HG03571 (cell line): ENCODE results near the gene CDC14A.
A peak's percentile ranks its signal among the peaks of the same experiment; 100 is the strongest.
"Not testable (repeated sequence)": the region's sequence is repeated elsewhere in the genome, so short reads cannot be mapped to it uniquely, and the experiment has no call there.

Source experiments
- ATAC-seq: cut with Tn5 transposase; IDR thresholded peaks from one replicate; pipeline ENCODE4 v1.9.1; 2021; ENCODE audit not compliant: unreplicated experiment

Gene CDC14A

DNA sequence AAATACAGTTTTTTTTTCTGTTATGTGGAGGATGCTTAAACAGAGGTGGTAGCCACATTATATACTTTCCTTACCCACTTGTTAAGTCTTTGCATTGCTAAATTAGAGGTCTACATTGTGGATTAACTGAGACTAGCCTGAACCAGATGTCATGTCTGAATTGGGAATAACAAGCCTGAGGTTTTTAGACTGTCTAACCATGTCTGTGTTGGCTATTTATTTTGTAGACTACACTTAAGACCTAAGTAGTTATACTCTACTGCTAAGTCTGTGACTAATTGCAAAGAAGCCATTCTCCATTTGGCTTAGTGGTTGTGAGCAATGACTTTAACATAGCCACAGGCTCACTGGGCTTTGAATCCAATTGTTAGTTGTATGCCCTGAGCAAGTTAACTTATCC lies 45.4 kb downstream of the CDC14A start:
- ATAC-seq: no peak

DNA sequence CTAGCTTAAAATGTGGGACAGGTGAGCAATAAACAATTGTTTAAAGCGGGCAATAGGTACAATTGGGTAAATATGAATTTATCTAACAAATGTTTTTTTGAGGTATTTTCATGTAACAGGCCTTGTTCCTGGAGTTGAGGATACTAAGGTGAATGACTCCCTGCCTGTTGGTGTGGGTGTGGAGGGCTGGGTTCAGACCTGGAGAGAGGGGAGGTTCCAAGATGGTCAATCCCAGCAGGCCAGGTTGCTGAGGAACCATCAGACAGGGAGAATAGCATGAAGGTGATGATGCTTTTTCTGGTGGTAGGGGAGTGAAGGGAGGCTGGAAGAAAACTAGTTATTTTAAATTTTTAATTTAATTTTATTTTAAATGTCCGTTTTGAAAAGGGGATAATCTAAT lies 46.3 kb downstream of the CDC14A start:
- ATAC-seq: no peak

DNA sequence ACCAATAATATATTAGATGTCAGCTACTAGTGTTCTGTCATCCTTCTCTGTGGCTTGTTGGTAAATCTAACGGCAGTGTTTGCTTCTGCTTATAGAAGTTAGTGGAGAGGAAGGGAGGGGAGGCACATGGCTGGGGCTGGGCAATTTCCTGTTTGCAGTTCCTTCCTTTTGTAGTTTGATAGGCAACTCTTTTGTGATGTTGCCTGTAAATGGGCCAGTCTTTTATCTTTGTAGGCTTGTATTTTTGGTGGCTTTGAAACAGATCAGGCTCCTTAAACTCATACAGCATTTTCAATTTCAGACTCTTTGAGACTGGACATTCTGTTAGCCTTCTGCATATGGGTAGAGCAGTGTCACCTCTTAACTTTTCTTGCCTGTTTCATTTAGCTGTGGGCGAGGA lies 48.1 kb downstream of the CDC14A start:
- no peak for ATAC-seq

DNA sequence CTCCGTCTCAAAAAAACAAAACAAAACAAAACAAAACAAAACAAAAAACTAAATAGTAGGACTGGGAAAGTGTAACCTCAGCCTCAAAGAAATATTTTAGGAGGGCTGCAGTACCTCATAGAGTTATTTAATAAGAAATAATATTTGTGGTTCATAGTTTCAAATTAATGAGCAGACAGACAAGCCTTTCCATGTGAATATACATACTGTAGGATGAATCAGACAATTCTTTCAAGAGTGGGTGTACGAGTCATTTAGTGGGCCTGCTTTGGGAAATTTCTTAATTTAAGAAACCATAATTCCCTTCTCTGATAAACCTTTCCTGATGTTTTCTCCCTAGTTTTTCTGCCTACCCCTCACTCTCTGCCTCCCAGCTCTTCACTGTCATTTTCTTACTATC lies 52.5 kb downstream of the CDC14A start:
- no peak for ATAC-seq

DNA sequence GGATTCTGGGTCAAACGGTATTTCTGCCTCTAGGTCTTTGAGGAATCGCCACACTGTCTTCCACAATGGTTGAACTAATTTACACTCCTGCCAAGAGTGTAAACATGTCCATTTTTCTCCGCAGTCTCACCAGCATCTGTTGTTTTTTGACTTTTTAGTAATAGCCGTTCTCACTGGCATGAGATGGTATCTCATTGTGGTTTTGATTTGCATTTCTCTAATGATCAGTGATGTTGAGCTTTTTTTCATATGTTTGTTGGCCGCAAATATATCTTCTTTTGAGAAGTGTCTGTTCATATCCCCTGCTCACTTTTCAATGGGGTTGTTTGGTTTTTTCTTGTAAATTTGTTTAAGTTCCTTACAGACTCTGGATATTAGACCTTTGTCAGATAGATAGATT lies 53.6 kb downstream of the CDC14A start:
- ATAC-seq: not testable (repeated sequence)

DNA sequence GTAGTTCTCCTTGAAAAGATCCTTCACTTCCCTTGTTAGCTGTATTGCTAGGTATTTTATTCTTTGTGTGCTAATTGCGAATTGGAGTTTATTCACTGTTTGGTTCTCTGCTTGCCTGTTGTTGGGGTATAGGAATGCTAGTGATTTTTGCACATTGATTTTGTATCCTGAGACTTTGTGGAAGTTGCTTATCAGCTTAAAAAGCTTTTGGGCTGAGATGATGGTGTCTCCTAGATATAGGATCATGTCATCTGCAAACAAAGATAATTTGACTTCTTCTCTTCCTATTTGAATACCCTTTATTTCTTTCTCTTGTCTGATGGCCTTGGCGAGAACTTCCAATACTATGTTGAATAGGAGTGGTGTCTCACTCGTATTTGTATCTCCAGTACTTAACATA lies 55.1 kb downstream of the CDC14A start:
- not testable (repeated sequence) for ATAC-seq

DNA sequence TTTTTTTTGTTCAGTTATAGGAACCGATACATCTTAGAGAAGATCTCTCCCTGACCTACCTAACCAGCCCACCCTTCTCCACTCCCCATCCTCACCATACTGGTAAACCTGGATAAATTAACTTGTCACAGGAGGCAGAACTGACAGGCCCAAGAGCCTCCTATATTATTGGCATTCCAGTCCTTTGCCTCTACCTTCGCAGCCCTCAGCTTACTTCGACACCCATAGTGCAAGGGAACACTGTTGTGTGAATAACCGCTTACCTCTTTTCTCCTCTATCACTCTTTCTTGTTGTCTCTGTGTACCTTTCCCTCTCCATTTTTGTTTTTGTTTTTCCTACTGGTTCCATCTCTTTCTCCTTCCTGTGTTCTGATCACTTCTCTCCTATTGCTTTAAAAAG lies 58.7 kb downstream of the CDC14A start:
- ATAC-seq: no peak

DNA sequence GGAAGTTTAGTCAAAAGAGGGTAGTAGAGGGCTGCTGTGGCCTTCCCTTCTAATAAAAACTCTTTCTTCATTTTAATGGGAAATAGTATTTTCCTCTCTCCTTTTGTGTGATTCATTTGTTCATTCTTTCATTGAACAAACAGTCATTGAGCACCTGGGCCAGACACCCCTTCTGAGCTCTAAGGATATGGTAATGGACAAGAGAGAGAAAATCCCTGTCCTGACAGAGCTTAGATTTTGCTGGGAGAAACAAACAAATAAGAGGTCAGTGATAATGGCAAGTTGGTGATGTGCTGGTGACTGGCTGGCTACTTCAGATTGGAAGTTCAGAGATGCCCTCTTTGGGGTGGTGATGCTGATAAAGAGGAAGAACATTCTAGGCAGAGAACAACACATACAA lies 59.3 kb downstream of the CDC14A start:
- no peak for ATAC-seq

DNA sequence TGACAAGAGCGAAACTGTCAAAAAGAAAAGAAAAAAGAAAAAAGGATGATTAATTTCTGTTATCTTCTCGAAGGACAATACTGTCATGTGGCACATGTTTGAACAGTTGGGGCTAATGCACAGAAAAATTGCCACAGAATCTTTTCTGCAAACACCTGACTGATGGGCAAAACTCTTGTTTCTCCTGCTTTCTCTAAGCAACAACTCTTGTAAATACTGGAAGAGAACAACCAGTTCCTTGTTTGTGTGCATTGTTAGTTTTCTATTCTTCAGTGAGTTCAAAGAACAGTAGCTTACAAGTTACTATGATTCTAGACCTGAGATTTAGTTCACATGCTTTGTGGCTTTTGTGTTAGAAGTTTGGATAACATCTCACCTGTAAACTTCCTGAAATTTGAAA lies 60.7 kb downstream of the CDC14A start:
- no peak for ATAC-seq

DNA sequence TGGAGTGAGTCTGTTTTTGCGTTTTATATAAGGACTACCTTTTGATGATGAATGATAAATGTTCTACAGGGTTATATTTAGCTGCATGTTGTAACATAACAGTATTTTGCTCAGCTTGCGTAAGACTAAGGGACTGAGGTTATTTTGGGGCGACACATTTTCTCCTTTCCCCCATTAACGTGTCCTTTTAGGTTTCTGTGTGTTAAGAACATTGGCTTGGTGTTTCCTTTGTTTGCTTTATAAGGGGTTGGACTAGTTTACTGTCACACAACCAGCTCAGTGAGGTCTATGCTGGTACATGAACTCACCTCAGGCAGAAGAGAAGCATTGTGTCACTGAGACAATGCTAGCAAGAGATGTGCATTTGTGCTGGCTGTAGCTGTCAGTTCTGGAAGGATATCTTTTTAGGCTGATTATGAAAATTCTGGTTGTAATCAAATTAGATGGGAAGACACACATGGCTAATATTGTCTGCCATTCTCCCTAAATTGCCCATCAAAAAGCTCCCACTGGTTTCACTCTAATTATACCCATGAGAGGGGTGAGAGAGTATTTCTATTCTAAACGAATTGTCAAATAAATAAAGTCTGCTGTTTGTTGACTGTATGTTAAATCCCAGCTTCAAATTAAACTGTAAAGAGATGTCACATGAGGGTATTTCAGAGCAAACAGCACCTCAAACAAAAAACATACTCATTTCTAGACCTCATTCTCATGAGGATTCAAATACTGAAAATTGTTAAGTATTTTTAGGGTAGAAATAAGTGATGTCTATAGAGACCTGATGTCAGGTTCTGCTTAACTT lies 62.6 kb downstream of the CDC14A start:
- ATAC-seq: no peak

DNA sequence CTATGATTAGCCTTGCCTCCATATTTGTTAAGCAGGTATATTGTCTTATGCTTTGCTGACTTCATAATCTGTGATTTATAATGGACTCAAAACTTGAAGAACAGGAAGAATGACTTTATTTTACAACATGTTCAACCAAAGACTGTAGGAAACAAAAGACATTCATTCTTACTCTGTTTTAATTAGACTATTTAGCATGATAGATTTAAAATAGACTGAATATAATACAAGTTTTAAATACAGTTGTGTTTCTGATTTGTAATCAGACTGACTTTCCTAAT lies 63.1 kb downstream of the CDC14A start:
- no peak for ATAC-seq

DNA sequence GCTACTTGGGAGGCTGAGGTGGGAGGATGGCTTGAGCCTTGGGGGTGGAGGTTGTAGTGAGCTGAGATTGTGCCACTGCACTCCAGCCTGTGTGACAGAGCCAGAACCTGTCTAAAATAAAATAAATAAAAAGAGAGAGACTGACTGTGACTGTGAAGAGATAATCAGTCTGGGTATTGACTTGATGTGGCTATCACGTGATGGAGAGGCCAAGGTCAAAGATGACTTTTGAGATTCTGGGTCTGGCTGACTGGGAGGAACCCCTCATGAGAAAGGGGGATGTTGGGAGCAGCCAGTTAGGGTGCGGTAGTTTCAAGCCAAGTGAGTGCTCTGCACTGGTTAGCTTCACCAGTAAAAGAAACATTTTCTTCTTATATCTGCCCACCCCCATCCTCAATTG lies 66.8 kb downstream of the CDC14A start:
- no peak for ATAC-seq

DNA sequence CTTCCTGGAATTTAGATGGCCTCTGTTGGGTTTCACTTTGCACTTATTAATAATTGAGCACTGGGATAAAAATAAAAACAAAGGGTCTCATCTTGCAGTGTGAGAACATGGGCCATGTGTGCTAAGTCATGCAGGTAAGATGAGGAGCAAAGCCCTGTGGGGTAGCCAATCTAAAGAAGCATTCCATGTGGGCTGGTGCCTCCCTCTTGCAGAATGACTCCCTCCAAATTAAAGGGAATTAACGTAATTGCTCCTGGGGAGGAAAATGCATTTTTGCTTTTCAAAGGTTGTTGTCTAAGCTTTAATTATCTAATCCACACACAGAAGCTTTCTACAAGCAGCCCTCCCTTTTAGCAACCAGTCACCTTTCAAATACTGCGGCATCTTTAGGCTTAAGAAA lies 69.8 kb downstream of the CDC14A start:
- no peak for ATAC-seq

DNA sequence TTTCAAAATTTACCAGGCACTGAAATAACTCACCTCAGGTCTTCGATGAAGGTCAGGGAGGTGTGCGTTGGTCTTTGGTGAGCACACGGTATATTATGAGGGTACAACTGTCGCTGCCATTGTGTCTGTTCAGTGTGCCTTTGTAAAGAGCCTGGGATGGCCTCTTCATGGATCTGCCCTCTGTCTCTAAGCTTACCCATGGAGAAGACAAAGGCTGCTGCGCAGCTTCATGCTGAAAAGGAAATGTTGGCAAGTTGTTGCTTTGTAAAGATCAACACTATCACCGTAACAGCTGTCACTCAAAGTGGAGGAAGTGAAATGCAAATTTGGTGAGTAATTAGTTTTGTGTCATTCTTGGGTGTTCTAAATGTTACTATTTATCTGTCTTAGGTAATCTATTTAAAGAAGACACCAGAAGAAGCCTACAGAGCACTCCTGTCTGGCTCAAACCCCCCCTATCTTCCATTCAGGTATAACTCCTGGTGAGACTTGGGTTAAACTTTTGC lies 71.6 kb downstream of the CDC14A start:
- peak; percentile 79 for ATAC-seq

DNA sequence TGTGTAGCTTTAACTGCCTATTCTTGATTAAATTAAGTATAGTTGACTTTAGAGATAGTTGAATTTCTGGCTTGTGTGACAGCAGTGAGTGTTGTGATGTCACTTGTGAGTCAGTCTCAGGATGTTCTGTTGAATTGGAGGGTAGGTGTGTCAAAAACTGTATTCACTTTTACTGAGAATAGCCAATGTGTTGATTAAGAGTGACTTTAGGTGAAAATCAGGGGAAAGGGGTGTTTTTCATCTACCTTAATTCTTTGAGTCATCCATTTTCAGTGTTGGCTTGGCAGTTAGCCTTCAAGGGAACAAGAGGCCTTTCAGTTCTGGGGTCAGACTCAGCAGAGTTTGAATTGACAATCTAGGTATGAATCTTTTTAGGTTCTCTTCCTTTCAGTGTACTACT lies 75.9 kb downstream of the CDC14A start:
- ATAC-seq: no peak

DNA sequence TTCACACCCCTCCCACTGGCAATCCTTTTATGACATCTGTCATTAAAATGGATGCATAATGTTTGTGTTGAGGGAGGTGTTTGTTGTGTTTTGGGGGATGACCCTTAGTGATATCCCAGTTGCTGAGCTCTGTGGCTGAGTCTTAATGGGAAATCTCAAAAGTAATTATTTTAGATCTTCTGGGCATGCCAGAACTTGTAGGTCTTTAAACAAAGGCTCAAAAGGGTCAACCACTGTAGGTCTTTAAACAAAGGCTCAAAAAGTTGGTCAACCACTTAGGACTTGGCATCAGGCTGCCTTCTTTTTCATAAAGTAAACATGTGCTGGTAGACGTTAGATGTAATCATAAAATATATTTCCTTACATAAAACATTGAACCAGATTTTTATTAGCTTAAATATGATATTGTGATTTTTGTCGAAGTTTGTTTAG lies 78.0 kb downstream of the CDC14A start:
- no peak for ATAC-seq

DNA sequence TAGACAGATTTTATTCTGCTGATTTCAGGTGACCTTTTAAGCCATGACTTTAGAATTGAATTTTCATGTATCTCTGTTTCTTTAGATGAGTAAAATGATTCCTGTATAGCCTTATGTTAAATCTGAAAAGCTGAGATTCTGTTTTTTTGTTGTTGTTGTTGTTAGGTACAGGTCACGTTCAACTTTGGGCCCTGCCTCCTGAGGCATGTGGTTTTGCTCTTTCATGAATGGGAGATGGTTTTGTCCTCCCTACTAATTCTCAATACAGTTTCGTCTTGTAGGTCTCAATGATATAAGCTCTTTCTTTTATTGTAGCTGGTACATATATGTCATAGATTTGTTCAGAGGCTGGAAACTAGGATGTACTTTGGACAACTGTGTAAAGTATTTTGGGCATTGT lies 79.6 kb downstream of the CDC14A start:
- no peak for ATAC-seq

DNA sequence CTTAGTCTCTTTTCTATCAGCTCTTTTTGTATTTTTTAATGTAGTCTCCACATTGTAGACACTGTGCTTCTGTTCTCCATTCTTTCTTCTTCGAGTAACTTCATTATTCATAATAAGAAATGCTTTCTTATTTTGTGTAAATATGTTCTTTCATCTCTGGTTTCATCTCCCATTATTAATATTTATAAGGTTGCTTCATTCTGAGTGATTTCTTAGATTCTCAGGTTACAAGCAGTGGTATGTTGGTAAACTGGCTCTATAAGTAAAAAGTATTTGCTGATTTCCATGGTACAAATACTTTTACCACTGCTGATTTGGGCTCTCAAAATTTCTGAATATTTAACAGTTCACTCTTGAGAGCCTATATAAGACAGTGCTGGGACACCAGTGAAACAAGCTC lies 81.3 kb downstream of the CDC14A start:
- no peak for ATAC-seq

DNA sequence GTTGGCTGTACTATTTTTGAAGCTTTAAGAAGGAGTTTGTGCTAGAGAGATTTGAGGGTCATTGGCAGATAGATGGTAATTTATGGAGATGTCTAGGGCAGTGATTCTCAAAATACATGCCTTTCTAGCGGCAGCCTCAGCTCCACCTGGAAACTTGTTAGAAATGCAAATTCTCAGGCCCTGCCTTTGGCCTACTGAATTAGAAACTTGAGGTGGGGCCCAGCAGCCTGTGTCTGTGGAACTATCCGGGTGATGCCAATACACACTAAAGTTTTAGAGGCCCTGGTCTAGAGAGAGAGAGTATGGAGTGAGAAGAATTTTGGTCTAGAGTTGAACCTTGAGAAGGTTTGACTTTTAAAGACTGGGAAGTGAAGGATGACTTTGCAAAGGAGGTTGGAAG lies 82.5 kb downstream of the CDC14A start:
- ATAC-seq: no peak

DNA sequence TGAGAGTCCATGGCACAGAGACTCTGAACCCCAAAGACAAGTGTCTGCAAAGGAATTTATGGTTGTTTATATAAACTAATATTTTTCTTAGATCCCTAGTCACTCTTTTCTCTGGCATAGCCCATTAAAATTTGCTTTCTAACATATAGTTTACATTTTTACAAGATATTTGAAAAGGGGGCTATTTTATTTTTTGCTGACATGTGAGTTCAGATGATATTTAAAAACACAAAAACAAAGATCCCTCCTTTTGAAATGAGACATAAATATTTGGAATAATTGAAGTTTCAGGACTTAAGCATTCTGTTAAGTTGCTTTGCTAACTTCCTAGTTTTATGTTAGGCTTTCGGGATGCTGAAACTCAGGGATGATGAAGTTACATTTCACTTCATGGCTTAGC lies 86.1 kb downstream of the CDC14A start:
- ATAC-seq: no peak

DNA sequence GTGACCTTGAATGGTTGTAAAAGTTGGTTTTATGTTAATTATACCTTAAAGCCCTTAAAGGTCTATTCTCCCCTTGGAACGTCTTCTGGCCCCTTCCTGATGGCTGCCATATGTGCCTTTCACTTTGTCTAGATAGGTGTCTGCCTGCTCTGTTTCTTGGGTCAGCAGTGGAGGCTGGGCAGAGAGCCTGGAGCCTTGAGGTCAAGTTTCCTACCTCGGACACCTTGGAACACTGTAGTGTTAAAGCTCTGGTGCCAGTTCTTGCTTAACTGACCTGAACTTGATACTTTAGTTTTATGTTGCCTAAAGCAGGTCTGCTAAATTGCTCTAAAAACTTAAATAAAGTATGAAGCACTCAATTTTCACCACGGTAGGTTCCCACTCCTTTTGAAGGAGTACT lies 86.5 kb downstream of the CDC14A start:
- no peak for ATAC-seq

DNA sequence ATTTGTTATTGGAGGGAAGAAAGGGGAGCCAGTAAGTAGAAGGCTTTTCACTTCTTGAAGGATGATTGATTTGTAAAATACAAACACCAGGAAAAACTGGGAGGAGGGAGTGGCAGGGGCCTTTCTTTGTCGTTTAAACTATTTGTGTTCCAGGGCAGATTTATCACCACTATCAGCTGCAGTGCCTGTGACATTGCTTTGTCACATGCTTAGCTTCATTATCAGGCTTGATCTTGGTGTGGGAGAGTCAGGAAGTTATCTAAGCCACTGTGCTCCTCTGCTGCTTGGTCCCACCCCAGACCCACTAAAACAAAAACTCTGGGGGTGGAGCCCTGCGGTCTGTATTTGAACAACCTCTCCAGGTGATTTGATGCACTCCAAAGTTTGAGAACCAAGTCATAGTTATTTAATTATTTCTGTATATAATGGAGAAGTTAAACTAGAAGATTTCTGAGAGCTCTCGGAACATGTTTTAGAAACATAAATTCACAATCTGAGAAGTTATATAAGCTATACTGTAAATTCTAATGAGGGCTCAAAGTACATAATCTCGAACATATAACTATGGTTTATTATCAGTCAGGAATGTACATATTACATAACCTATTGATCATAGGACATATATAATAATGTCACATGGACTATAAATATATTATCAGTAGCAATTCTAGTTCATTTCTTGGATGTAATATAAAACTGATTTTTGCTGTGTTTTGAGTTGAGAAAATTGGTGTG lies 87.9 kb downstream of the CDC14A start:
- ATAC-seq: no peak

DNA sequence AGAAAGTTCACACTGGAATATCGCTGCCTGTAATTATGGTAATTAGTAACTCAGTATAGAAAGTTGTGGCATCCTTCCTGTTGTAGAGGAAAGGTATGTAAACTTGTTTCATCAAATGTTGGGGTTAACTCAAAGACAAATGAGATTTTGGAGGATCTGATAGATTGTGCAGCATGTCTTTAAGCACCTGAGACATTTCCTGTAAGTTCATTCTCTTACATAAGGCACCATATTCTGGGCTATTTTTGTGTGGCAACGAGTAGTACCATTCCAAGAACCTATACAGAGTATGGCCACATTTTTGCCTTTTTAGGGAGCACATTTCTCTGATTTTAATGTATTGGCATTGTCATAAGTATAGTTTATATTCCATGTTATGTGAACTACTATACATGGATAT lies 88.8 kb downstream of the CDC14A start:
- no peak for ATAC-seq
